Raji (cell line): ENCODE data around the gene CHGA.

ENCODE experiments used
- POLR2A ChIP-seq: IDR thresholded peaks from 2 replicates; pipeline ENCODE4 v1.6.1; 2011; ENCODE audit warnings: low read depth, low read length, control low read depth; ENCODE audit not compliant: insufficient read depth

The CHGA gene

GRCh38 chr14:92958373-92959188, 35.6 kb downstream of the CHGA start:
- TF ChIP-seq POLR2A, result no peak

GRCh38 chr14:92959189-92959531, 36.2 kb downstream of the CHGA start:
- TF ChIP-seq POLR2A, result no peak

- no peak for TF ChIP-seq POLR2A
These were observed 37.1 kb downstream of the CHGA start for GRCh38 chr14:92959761-92960680.

GRCh38 chr14:92960706-92961566, 38.0 kb downstream of the CHGA start:
- no peak for TF ChIP-seq POLR2A

GRCh38 chr14:92961567-92961855, 38.6 kb downstream of the CHGA start:
- TF ChIP-seq POLR2A, result no peak

- TF ChIP-seq POLR2A, result no peak
These were observed 39.3 kb downstream of the CHGA start for GRCh38 chr14:92962031-92962830.

GRCh38 chr14:92962831-92963095, 39.8 kb downstream of the CHGA start:
- no peak for TF ChIP-seq POLR2A

GRCh38 chr14:92963301-92964123, 40.6 kb downstream of the CHGA start:
- TF ChIP-seq POLR2A, result no peak

GRCh38 chr14:92964124-92965109, 41.5 kb downstream of the CHGA start:
- TF ChIP-seq POLR2A, result no peak

- no peak for TF ChIP-seq POLR2A
These were observed 42.3 kb downstream of the CHGA start for GRCh38 chr14:92965281-92965680.

- no peak for TF ChIP-seq POLR2A
These were observed 44.5 kb downstream of the CHGA start for GRCh38 chr14:92967346-92967926.

- no peak for TF ChIP-seq POLR2A
These were observed 45.5 kb downstream of the CHGA start for GRCh38 chr14:92968291-92969020.
